Measurements from ENCODE around the gene MAP2K5.

MAP2K5 gene

GRCh38 chr15:67790610-67791319, 248.3 kb downstream of the MAP2K5 start:
- ChIA-PET POLR2A (ENCODE audit: low non-redundant PET) (no interaction called here), CTCF (interaction anchor here (0.7 kb wide), 1 partner anchor 18 kb away, joined by 3 read pairs; no protein-coding TSS in a partner anchor)
- no peak for DNase-seq (ENCODE audit: low spot score)
- TF ChIP-seq CTCF (conservative IDR thresholded peaks at IDR 0.05; ENCODE audit: low read depth), result no peak
- no peak overlapping the region for H3K27ac ChIP-seq

GRCh38 chr15:67792250-67792942, 249.9 kb downstream of the MAP2K5 start:
- TF ChIP-seq CTCF (conservative IDR thresholded peaks at IDR 0.05; ENCODE audit: low read depth), result no peak
- POLR2A ChIA-PET (ENCODE audit: low non-redundant PET), result no interaction called here
- no peak overlapping the region for H3K27ac ChIP-seq
- CTCF ChIA-PET, result no interaction called here
- peak; percentile 12 for DNase-seq (ENCODE audit: low spot score)

- DNase-seq (ENCODE audit: low spot score), result no peak
- no peak overlapping the region for H3K27ac ChIP-seq
- no peak for TF ChIP-seq CTCF (conservative IDR thresholded peaks at IDR 0.05; ENCODE audit: low read depth)
- ChIA-PET POLR2A (ENCODE audit: low non-redundant PET) (no interaction called here), CTCF (interaction anchor here (0.6 to 0.7 kb wide), 2 partner anchors 14 to 437 kb away, joined by 4 read pairs; no protein-coding TSS in a partner anchor)
Observed at GRCh38 chr15:67794832-67795574, 252.5 kb downstream of the MAP2K5 start.

- H3K27ac ChIP-seq, result no peak overlapping the region
- CTCF ChIA-PET, result interaction anchor here (0.6 kb wide), 1 partner anchor 51 kb away, joined by 3 read pairs; no protein-coding TSS in a partner anchor
- TF ChIP-seq CTCF (conservative IDR thresholded peaks at IDR 0.05; ENCODE audit: low read depth), result no peak
- DNase-seq (ENCODE audit: low spot score), result no peak
- POLR2A ChIA-PET (ENCODE audit: low non-redundant PET), result no interaction called here
Observed at GRCh38 chr15:67796196-67797127, 254.0 kb downstream of the MAP2K5 start.

GRCh38 chr15:67799801-67800205, 257.3 kb downstream of the MAP2K5 start:
- H3K27ac ChIP-seq, result no peak overlapping the region
- CTCF ChIA-PET, result no interaction called here
- DNase-seq (ENCODE audit: low spot score), result no peak
- no peak for TF ChIP-seq CTCF (conservative IDR thresholded peaks at IDR 0.05; ENCODE audit: low read depth)
- POLR2A ChIA-PET (ENCODE audit: low non-redundant PET), result no interaction called here

All from RWPE1 (cell line).